C4-2B (cell line): ENCODE data around the gene BTN3A1.

Experiments
- CTCF ChIP-seq: fragments of 450-650 bp; conservative IDR thresholded peaks from 2 replicates; pipeline ENCODE4 v1.5.1; 2017; ENCODE audit warnings: mild to moderate bottlenecking
- ZFX ChIP-seq: fragments of 450-650 bp; IDR thresholded peaks from 2 replicates; pipeline ENCODE4 v1.6.1; 2017

- no peak for TF ChIP-seq CTCF
- no peak for TF ChIP-seq ZFX
These were observed 35.5 kb downstream of the BTN3A1 start for GRCh38 chr6:26437550-26437949.
